ENCODE results near the gene RNF166.
A peak's percentile ranks its signal among the peaks of the same experiment; 100 is the strongest.
"Not testable (repeated sequence)": the region's sequence is repeated elsewhere in the genome, so short reads cannot be mapped to it uniquely, and the experiment has no call there.

The RNF166 gene

DNA sequence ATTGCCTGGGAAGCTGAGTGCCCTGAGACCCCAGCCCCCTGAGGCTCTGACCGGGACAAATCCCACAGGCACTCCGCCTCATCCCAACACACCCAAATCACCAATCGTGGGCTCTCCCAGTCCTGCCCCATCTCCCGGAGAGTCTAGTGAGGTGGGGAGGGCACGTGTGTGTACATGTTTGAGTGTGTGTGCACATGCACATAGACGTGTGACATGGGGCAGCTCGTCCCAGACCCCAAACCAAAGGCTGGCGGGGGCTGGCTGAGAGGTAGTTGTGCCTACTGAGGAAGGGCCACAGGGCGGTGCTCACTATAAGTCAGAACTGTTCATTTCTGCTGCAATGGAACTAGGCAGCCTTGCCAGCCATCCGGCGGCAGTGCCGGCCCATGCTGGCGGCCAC lies 28.5 kb downstream of the RNF166 start:
- H3K9ac ChIP-seq (ENCODE audit: low read depth, low read length) = no peak overlapping the region
- no peaks in the 10 kb centered on the region for H3K9me3 ChIP-seq (ENCODE audit: control insufficient read depth, insufficient read depth, low read length)
- H3K4me1 ChIP-seq (ENCODE audit: insufficient read depth, low read length) = no peaks in the 10 kb centered on the region; the same call in 1 of the 2 replicates
- H3K36me3 ChIP-seq (ENCODE audit: insufficient read depth, low read length) = no peaks in the 10 kb centered on the region

DNA sequence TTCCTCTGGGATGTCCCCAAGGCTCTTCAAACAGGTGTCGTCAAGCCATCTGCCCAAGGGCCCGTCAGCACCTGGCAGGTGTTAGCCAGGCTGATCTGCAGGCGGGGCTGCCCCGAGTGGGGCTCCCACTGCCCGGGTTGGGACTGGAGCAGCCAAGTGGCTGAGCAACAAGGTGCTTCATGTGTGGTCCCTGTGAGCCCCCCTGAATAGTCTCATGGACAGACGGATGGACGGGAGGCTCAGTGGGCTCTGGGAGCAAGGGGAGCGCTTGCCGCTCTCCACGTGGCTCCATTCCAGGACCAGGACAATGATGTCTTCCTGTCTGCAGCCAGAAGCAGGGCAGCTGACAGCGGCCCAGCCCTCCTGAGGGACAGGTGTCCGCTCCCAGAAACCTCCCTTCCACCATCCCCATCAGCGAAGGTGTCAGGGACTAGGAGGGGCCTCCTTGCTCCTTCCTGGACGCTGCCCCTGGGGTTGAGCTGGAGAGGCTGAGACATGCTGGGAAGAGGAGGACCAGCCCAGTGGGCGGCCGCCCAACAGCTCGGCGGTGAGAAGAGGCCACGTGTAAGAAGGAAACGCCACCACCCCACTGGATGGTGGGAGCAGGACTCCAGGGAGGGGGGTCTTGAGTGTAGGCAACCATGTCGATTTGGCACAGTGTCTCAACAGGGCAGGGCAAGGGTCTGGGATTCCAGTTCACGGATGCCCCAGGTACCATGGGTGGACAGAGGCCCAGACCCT lies 29.5 kb downstream of the RNF166 start:
- H3K9me3 ChIP-seq (ENCODE audit: control insufficient read depth, insufficient read depth, low read length) = no peaks in the 10 kb centered on the region
- H3K9ac ChIP-seq (ENCODE audit: low read depth, low read length) = no peak overlapping the region
- H3K36me3 ChIP-seq (ENCODE audit: insufficient read depth, low read length) = no peaks in the 10 kb centered on the region
- H3K4me1 ChIP-seq (ENCODE audit: insufficient read depth, low read length) = no peaks in the 10 kb centered on the region; the same call in 1 of the 2 replicates

DNA sequence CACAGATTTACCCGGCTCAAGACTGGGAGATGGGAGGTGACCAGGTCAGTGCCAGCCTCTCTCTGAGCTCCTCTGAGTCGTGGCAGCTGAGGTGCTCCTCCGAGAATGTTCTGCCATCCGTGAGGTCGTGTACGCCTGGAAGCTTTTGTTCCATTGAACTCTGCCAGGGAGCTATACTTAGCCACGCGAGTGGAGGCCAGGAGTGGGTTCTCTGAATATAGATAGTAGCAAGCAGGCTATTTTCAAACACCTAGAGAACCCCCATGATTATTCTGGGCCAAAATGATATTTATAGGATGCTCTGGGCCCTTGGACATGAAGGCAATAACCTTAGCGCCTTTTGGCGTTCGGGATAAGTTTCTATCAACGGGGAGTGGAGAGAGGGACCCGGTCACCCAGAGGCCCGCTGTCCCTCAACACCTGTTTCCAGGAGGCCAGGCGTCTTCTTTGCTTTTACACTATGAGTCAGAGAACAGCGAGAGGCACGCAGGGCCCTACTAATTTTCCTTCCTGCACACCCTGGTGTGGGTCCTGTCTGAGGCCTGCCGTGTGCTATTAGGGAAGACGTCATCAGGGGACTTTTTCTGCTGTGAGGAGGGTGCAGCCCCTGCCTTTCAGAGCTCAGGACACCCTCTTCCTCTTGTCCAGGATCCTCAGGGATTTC lies 32.4 kb downstream of the RNF166 start:
- H3K4me1 ChIP-seq (ENCODE audit: insufficient read depth, low read length) = no peaks in the 10 kb centered on the region; the same call in 1 of the 2 replicates
- no peak overlapping the region for H3K9ac ChIP-seq (ENCODE audit: low read depth, low read length)
- no peaks in the 10 kb centered on the region for H3K9me3 ChIP-seq (ENCODE audit: control insufficient read depth, insufficient read depth, low read length)
- H3K36me3 ChIP-seq (ENCODE audit: insufficient read depth, low read length) = no peaks in the 10 kb centered on the region

DNA sequence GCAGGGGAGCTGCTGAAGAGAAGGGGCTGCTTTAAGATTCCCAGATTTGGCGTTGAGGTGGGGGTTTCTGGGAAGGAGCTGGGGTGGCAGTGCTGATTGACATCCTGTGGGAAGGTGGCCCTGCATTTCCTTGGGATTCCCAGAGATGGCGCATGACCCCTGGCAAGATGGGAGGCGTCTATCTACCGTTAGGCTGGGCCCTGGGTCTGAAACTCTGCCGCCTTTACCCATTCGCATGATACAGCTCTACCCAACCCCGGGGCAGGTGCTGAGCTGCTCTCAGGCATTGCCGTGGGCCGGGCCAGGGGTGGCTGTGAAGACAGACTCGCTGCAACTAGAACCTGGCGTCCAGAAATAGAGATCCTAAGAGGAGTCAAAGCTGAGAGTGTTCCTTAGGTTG lies 33.4 kb downstream of the RNF166 start:
- H3K9ac ChIP-seq (ENCODE audit: low read depth, low read length) = no peak overlapping the region

DNA sequence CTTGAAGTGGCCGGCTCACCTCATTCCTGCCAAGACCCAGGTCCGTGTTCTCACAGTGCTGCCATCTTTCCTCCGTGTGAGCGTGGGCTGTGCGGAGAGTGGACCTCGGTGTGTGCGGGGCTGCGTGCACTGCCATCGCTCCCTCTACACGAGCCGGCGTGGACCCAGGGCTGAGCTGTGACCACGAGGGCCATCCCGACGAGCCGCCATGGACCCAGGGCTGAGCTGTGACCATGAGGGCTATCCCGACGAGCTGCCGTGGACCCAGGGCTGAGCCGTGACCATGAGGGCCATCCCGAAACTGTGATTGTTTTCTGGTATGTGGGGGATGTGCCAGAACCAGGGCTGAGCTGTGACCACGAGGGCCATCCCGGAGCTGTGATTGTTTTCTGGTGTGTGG lies 34.4 kb downstream of the RNF166 start:
- Histone ChIP-seq H3K9me3 (ENCODE audit: control insufficient read depth, insufficient read depth, low read length) (no peaks in the 10 kb centered on the region), H3K4me1 (ENCODE audit: insufficient read depth, low read length) (no peaks in the 10 kb centered on the region; the same call in 1 of the 2 replicates), H3K9ac (ENCODE audit: low read depth, low read length) (no peak overlapping the region), H3K36me3 (ENCODE audit: insufficient read depth, low read length) (no peaks in the 10 kb centered on the region)

More for the DNA sequence above, 33.4 kb downstream of the RNF166 start:
- Histone ChIP-seq H3K9me3 (ENCODE audit: control insufficient read depth, insufficient read depth, low read length) (no peaks in the 10 kb centered on the region), H3K4me1 (ENCODE audit: insufficient read depth, low read length) (no peaks in the 10 kb centered on the region; the same call in 1 of the 2 replicates), H3K36me3 (ENCODE audit: insufficient read depth, low read length) (no peaks in the 10 kb centered on the region)

DNA sequence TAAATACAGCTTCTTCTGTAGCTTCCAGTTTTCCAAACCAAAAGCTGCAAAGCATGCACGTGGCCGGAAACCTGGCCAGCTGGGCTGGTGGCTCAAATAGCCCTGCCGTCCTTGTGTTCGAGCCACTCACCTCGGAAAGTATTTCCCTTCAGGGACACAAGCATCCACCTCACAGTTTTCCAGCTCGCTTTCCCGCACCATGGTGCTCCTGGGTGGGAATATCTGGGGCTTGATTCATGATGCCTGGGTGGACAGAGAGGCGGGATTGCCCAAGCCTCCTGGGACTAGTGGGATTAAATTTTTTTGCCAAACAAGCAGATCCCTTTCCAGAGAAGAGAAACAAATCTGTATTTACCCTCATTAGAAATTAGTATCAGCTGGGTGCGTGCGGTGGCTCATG lies 36.2 kb downstream of the RNF166 start:
- Histone ChIP-seq H3K4me1 (ENCODE audit: insufficient read depth, low read length) (no peaks in the 10 kb centered on the region; the same call in 1 of the 2 replicates), H3K9me3 (ENCODE audit: control insufficient read depth, insufficient read depth, low read length) (no peaks in the 10 kb centered on the region), H3K36me3 (ENCODE audit: insufficient read depth, low read length) (no peaks in the 10 kb centered on the region), H3K9ac (ENCODE audit: low read depth, low read length) (no peak overlapping the region)

DNA sequence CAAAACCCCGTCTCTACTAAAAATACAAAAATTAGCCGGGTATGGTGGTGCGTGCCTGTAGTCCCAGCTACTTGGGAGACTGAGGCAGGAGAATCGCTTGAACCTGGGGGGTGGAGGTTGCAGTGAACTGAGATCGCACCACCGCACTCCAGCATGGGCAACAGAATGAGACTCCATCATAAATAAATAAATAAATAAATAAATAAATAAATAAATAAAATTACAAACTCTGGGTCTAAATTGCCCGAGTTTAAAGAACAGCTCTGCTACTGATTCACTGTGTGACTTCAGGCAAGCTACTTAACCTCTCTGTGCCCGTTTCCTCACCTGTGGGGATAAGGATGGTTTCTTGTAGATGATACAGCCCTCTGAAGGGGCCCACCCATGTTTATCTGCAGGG lies 36.7 kb downstream of the RNF166 start:
- H3K36me3 ChIP-seq (ENCODE audit: insufficient read depth, low read length); H3K9me3 ChIP-seq (ENCODE audit: control insufficient read depth, insufficient read depth, low read length); H3K9ac ChIP-seq (ENCODE audit: low read depth, low read length); H3K4me1 ChIP-seq (ENCODE audit: insufficient read depth, low read length): not testable (repeated sequence)

DNA sequence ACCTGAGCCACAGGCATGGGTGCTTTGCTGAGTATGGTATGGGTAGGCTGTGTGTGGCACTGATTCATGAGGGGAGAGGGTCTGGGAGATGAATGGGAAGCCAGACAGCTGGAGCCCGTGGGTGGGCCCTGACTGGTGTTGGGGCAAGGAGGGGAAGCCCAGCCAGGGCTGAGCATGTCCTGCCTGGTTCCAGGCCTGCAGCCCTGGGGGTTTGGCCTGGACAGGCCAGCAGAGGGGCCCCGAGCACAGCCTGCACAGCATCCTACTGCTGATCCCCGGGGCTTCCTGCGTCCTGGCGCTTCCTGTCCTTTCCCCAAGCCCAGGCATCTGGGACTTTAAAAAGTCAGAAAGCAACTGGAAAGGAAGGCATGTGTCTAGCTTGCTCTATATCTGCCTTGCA lies 38.7 kb downstream of the RNF166 start:
- H3K4me1 ChIP-seq (ENCODE audit: insufficient read depth, low read length) = no peaks in the 10 kb centered on the region

DNA sequence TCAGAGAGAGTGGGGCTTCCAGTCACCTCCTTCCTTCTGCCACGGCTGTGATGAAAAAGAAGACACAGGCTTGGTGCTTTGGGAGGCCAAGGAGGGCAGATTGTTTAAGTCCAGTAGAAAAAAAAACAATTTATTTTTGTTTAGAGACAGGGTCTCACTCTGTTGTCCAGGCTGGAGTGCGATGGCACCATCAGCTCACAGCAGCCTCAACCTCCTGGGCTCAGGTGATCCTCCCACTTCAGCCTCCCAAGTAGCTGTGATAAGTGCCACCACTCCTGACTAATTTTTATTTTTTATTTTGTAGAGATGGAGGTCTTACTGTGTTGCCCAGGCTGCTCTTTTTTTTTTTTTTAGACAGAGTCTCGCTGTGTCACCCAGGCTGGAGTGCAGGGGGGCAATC lies 40.6 kb downstream of the RNF166 start:
- Histone ChIP-seq H3K36me3 (ENCODE audit: insufficient read depth, low read length) (no peaks in the 10 kb centered on the region), H3K9me3 (ENCODE audit: control insufficient read depth, insufficient read depth, low read length) (no peaks in the 10 kb centered on the region), H3K4me1 (ENCODE audit: insufficient read depth, low read length) (no peaks in the 10 kb centered on the region), H3K9ac (ENCODE audit: low read depth, low read length) (no peak overlapping the region)

More for the DNA sequence above, 38.7 kb downstream of the RNF166 start:
- H3K9me3 ChIP-seq (ENCODE audit: control insufficient read depth, insufficient read depth, low read length) = no peaks in the 10 kb centered on the region
- no peaks in the 10 kb centered on the region for H3K36me3 ChIP-seq (ENCODE audit: insufficient read depth, low read length)
- no peak overlapping the region for H3K9ac ChIP-seq (ENCODE audit: low read depth, low read length)

DNA sequence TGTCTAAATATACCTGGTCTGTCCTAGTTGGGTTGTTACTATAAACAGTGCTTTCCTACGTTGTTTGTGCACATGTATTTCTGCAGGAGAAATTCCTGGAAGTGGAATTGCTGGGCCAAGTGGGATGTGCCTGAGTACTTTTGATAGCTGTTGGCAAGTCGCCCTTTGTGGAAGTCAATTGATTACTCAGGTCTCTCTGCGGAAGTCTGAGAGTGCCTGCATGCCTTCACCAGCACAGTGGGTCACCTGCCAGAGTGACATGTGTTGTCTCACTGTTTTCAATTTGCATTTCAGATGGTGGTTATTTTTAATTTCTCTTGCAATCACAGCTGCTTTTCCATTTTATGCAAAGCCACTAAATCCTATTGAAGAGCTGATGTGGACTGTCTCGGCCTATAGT lies 41.1 kb downstream of the RNF166 start:
- Histone ChIP-seq H3K9me3 (ENCODE audit: control insufficient read depth, insufficient read depth, low read length) (no peaks in the 10 kb centered on the region), H3K9ac (ENCODE audit: low read depth, low read length) (no peak overlapping the region), H3K4me1 (ENCODE audit: insufficient read depth, low read length) (no peaks in the 10 kb centered on the region), H3K36me3 (ENCODE audit: insufficient read depth, low read length) (no peaks in the 10 kb centered on the region)

DNA sequence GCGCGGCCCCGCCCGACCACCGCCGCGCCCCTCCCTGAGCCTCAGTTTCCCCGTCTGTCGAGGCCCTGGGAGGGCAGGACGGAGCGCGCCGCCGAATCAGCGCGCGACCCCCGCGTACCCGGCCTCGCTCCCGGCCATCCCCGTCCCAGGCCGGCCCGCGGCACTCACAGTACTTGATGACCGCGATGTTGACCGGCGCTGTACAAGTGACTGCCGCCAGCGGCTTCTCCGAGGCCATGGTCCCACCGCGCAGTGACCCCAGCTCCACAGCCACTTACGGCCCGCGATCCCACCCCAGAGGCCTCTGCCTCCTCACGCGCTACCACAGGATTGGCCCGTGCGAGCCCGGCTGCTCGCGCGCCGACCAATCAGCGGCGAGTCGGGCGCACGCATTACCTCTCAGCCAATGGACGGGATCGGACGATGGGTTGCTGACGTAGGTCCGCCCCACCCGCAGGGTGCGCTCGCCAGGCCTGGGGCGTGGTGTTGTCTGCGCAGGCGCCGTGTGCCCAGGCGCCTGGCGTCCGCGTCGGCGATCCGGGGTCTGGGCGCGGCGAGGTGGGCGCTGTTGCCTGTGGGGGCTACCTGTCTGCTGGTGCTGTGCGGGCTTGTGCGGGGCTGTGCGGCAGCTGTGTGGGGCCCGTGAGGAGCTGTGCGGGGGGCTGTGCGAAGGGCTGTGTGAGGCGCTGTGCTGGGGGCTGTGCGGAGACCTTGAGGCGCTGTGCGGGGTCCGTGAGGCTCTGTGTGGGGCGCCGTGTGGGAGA lies 43.2 kb downstream of the RNF166 start, which contains the start of gene MVD:
Gene MVD (minus strand): TSS at position 249 of the 764 bp plus-strand sequence. CDS start 11 bp downstream, at position 238.
- Histone ChIP-seq H3K4me1 (ENCODE audit: insufficient read depth, low read length) (no peaks in the 10 kb centered on the region), H3K9ac (ENCODE audit: low read depth, low read length) (peak within 1 kb of the TSS; percentile 52), H3K9me3 (ENCODE audit: control insufficient read depth, insufficient read depth, low read length) (no peaks in the 10 kb centered on the region), H3K36me3 (ENCODE audit: insufficient read depth, low read length) (no peaks in the 10 kb centered on the region)

DNA sequence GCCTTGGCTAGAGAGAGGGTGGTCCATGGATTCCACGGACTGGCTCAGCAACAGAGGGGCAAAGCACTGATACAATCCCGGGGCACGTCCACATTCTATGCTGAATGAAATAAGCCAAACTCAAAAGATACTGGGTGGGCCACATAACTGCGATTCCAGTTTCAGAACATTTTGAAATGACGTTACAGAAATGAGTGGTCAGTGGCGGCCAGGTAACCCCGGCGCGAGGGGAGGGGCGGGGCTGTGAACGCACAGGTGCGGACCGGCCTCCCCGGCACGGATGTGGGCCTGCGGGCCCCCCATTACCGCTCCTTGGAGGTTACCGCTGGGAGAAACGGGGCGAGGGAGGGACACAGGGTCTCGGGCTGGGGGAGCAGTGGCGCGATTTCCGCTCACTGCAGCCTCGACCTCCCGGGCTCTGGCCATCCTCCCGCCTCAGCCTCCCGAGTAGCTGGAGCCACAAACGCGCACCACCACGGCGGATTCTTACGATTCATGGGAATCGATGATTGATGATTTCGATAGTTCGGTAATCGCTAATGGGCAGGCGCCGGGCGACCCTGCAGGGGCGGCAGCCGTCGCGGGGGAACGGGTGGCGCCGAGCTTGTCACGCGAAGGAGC lies 43.9 kb downstream of the RNF166 start:
- peak overlapping the region; percentile 52 for H3K9ac ChIP-seq (ENCODE audit: low read depth, low read length)
- H3K4me1 ChIP-seq (ENCODE audit: insufficient read depth, low read length) = no peaks in the 10 kb centered on the region
- no peaks in the 10 kb centered on the region for H3K9me3 ChIP-seq (ENCODE audit: control insufficient read depth, insufficient read depth, low read length)
- no peaks in the 10 kb centered on the region for H3K36me3 ChIP-seq (ENCODE audit: insufficient read depth, low read length)

DNA sequence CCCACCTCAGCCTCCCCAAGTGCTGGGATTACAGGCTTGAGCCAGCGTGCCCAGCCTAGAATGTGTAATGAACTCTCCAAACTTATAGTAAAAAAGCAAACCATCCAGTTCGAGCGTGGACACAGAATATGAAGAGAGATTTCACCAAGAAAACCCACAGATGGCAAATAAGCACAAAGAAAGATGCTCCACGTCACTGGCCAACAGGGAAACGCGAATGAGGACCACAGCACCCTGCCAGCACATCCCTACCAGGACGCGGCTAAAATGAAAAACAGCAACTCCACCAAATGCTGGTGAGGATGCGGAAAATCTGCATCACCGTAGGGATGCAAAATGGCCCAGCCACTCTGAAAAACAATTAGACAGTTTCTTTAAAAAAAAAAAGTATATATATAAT lies 44.7 kb downstream of the RNF166 start:
- Histone ChIP-seq H3K9me3 (ENCODE audit: control insufficient read depth, insufficient read depth, low read length) (no peaks in the 10 kb centered on the region), H3K4me1 (ENCODE audit: insufficient read depth, low read length) (no peaks in the 10 kb centered on the region), H3K36me3 (ENCODE audit: insufficient read depth, low read length) (no peaks in the 10 kb centered on the region), H3K9ac (ENCODE audit: low read depth, low read length) (no peak overlapping the region)

DNA sequence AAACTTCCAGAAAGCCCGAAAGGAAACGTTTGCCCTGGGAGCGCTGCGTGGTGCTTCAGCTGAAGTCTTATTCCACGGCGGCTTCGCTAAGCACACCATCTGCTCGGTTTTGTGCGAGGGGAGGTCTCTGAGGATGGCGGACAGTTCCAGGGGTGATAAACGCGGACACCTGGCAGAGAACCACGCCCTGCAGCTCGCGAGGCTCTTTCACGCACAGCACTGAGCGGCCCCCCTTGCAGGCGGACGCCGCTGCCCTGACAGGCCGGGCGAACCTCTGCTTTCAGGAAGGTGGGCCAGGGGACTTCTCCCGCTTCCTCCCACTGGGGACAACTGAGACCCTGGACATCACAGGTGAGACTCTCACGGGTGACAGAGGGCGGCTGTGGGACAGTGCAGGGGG lies 47.0 kb downstream of the RNF166 start:
- no peaks in the 10 kb centered on the region for H3K4me1 ChIP-seq (ENCODE audit: insufficient read depth, low read length)
- H3K36me3 ChIP-seq (ENCODE audit: insufficient read depth, low read length) = no peaks in the 10 kb centered on the region
- no peaks in the 10 kb centered on the region for H3K9me3 ChIP-seq (ENCODE audit: control insufficient read depth, insufficient read depth, low read length)
- no peak overlapping the region for H3K9ac ChIP-seq (ENCODE audit: low read depth, low read length)

Data from ES-I3 (cell line).